Transverse colon (tissue), 4 donors: ENCODE results near the gene CPXM2. TPM values are rescaled to one million over a fixed set of nuclear protein-coding genes. Genes with fewer than 3 reads are reported as not detected.

Source experiments
- DNase-seq: peaks from one replicate; pipeline ENCODE4 v3.0.0-alpha.2; 2019
- H3K27ac ChIP-seq, 4 donors: fragments of 200-600 bp; sonication (generic); 2 replicates each; pipeline ENCODE4 v1.5.1; 2016 to 2018; ENCODE audit warnings: inconsistent platforms in 4 of 4
- H3K27me3 ChIP-seq: fragments of 200-600 bp; sonication (generic); 2 replicates; pipeline ENCODE4 v1.5.1; 2017; ENCODE audit warnings: inconsistent platforms
- H3K36me3 ChIP-seq, 4 donors: fragments of 200-600 bp; sonication (generic); 2 replicates each; pipeline ENCODE4 v1.5.1; 2017 to 2019; ENCODE audit warnings: inconsistent platforms in 4 of 4
- H3K4me1 ChIP-seq, 4 donors: fragments of 200-600 bp; sonication (generic); 2 replicates each; pipeline ENCODE4 v1.5.1; 2017 to 2020; ENCODE audit warnings: inconsistent platforms in 4 of 4
- H3K4me3 ChIP-seq, 4 donors: fragments of 200-600 bp; sonication (generic); 1 replicate in 1 of 4; 2 replicates in 3 of 4; pipeline versions ENCODE4 v1.5.1 to v1.6.1; 2017 to 2019; ENCODE audit warnings: inconsistent platforms in 4 of 4
- H3K9me3 ChIP-seq, 2 donors: fragments of 200-600 bp; sonication (generic); 2 replicates each; pipeline ENCODE4 v1.5.1; 2017 to 2019; ENCODE audit warnings: inconsistent platforms in 2 of 2
- CTCF ChIP-seq, 5 experiments: fragments of 200-600 bp in 3 of 5; fragments of 450-650 bp in 2 of 5; sonication (generic) in 3 of 5; IDR thresholded peaks; 1 replicate in 2 of 5; 2 replicates in 3 of 5; pipeline ENCODE4 v1.5.1; 2016 to 2017; ENCODE audit warnings: antibody characterized with exemption in 5 of 5, inconsistent platforms in 3 of 5, mild to moderate bottlenecking in 2 of 5, moderate library complexity in 1 of 5
- EP300 ChIP-seq: sonication (generic); formaldehyde crosslinking; IDR thresholded peaks from one replicate; pipeline ENCODE4 v1.6.1; 2017; ENCODE audit warnings: antibody characterized with exemption, low read depth
- POLR2A ChIP-seq: fragments of 450-650 bp; IDR thresholded peaks from one replicate; pipeline ENCODE4 v1.6.1; 2016; ENCODE audit warnings: antibody characterized with exemption, mild to moderate bottlenecking, moderate library complexity
- POLR2AphosphoS5 ChIP-seq, 3 donors: sonication (generic); formaldehyde crosslinking; IDR thresholded peaks; one replicate each; pipeline ENCODE4 v1.6.1; 2016; ENCODE audit warnings: antibody characterized with exemption in 3 of 3
- WGBS, 2 donors: methylation state at CpG; one replicate each; pipeline ENCODE4 v1.1.5; 2018; ENCODE audit warnings: low coverage in 1 of 2; 5-methylcytosine and 5-hydroxymethylcytosine counted together
- in situ Hi-C, 4 donors: fragments of 200-750 bp; cut with MboI; loops; one replicate each; pipeline versions ENCODE4 v1.15.0 to v1.15.1; 2017; ENCODE audit warnings: low sequenced_read_pairs in 3 of 4, low pct_ligation_motif_present in 1 of 4, low pct_unique_long_range_greater_than_20kb in 1 of 4
- intact Hi-C: fragments of 100-400 bp; cut with DNase I; formaldehyde crosslinking; loops from one replicate; pipeline ENCODE4 v1.15.1; 2023; ENCODE audit warnings: low total_unique reads
- total RNA-seq, 4 donors: library from RNA; depleted of rRNA; stranded (reverse); fragments of >200 nt; gene quantifications; one replicate each; pipeline ENCODE4 v1.1.0, GENCODE V29; 2016

CPXM2 gene
- total RNA-seq, 4 donors from 2014 or later, result 7.8 to 19.1 (median 13.0) TPM

DNA sequence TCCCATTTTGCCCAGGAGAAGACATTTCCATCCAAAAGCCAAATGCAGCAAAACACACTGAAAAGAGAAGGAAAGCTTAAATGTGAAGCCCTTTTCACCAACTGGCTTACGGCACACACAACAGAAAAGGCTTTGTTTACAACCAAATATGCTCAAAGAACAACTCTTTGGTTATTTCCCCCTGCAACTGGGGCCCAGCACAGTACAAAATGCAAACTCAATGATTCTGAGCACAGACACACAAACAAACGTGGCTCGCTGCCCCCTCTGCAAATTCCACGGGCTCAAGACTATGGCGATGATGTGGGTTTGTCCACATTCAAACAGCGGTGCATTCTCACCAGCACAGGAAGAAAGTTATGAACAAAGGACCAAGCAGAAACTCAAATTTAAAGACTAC is 5.3 kb downstream of the CPXM2 start:
- Histone ChIP-seq H3K9me3 (no peaks in the 10 kb centered on the region), H3K4me1 (peaks cover 0 to 13% (median 5%) of the 10 kb centered on the region in 4 donors), H3K27ac (peak overlapping the region; percentile 20 to 53 (median 42)), H3K36me3 (no peaks in the 10 kb centered on the region), H3K27me3 (peaks cover 8% of the 10 kb centered on the region), H3K4me3 (no peak overlapping the region)
- in situ Hi-C loops (no loop called here), intact Hi-C loops (loop anchor here (5.0 kb wide), 1 partner anchor 114 kb away; no protein-coding TSS in a partner anchor)
- TF ChIP-seq CTCF (IDR thresholded peaks at IDR 0.05) (no peak), EP300 (no peak), POLR2A (no peak), POLR2AphosphoS5 (IDR thresholded peaks at IDR 0.05) (no peak)
- WGBS, 2 donors, result 62 to 81% methylated on average over 4 to 6 of the region's 6 CpGs
- DNase-seq, result no peak

GRCh38 chr10:123885406-123886170 is 6.0 kb downstream of the CPXM2 start:
- Histone ChIP-seq H3K9me3 (no peaks in the 10 kb centered on the region), H3K27ac (peak overlapping the region; percentile 20 to 53 (median 42)), H3K27me3 (peaks cover 1% of the 10 kb centered on the region), H3K4me3 (no peak overlapping the region), H3K36me3 (no peaks in the 10 kb centered on the region), H3K4me1 (peaks cover 0 to 13% (median 4%) of the 10 kb centered on the region in 4 donors)
- TF ChIP-seq POLR2A (no peak), CTCF (IDR thresholded peaks at IDR 0.05) (no peak), EP300 (no peak), POLR2AphosphoS5 (IDR thresholded peaks at IDR 0.05) (peak in 1 of 3 donors; percentile 8)
- no peak for DNase-seq
- 15 to 38% methylated on average over 4 to 6 of the region's 6 CpGs for WGBS, 2 donors
- in situ Hi-C loops (no loop called here), intact Hi-C loops (loop anchor here (5.0 kb wide), 1 partner anchor 113 kb away; no protein-coding TSS in a partner anchor)

DNA sequence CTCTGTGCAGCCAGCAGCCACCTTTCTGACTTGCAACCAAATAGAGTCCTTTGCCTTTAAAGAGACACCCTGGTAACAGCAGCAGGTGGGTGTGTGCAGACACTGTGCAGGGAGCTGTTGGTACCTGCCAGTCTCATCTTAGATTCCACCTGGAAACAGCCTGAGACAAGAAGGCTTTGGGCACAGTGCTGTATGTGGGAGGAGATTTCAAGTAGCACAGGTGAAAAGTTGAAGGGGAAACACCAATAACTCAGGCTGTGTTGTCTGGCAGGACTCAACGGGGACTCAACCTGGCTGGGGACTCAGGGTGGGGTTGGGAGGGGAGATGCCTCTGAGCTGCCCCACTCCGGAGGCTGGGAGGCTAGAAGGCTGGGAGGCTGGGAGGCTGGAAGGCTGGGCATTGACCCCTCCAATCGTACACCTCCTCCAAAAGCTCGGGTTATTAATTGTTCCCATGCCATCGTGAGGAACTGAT is 6.7 kb downstream of the CPXM2 start:
- WGBS, 2 donors, result 53 to 79% methylated on average over 3 to 5 of the region's 5 CpGs
- DNase-seq, result no peak
- in situ Hi-C loops (no loop called here), intact Hi-C loops (loop anchor here (5.0 kb wide), 1 partner anchor 113 kb away; no protein-coding TSS in a partner anchor)
- no peak overlapping the region for H3K4me3 ChIP-seq
- H3K4me1 ChIP-seq, result peaks cover 0 to 13% (median 4%) of the 10 kb centered on the region in 4 donors
- no peaks in the 10 kb centered on the region for H3K36me3 ChIP-seq
- H3K27me3 ChIP-seq, result no peaks in the 10 kb centered on the region
- H3K27ac ChIP-seq, result peak overlapping the region; percentile 11 to 53 (median 34)
- TF ChIP-seq POLR2A (no peak), POLR2AphosphoS5 (IDR thresholded peaks at IDR 0.05) (no peak), EP300 (no peak), CTCF (IDR thresholded peaks at IDR 0.05) (no peak)
- no peaks in the 10 kb centered on the region for H3K9me3 ChIP-seq

DNA sequence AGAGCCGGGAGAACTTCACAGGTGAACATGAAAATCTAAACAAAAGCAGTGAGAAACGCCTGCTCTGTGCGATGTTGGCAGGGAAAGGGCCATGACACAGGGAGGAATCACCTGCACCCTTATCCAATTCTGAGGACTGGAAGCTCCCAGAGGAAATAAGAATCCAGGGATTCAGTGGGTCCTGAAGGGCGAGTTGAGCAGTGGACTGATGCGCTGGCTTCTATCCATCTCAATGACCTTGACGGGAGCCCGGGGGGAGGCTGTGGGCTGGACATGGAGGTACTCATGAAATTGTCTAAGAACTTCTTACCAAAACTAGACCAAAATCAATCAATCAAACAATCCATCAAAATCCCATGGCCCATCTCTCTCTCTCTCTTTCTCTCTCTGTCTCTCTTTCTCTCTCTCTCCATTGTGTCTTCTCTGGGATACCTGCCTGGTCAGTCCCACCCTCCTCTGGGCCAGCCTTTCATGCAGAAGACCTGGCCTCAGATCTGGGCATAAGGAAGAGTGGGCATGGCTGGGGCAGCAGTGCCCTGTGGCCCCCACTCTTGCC is 7.2 kb downstream of the CPXM2 start:
- DNase-seq, result no peak
- H3K4me1 ChIP-seq, result peaks cover 0 to 13% (median 4%) of the 10 kb centered on the region in 4 donors
- peak overlapping the region; percentile 11 to 53 (median 30) for H3K27ac ChIP-seq
- in situ Hi-C loops, result no loop called here
- no peak overlapping the region for H3K4me3 ChIP-seq
- TF ChIP-seq EP300 (no peak), CTCF (IDR thresholded peaks at IDR 0.05) (no peak), POLR2A (no peak), POLR2AphosphoS5 (IDR thresholded peaks at IDR 0.05) (no peak)
- H3K9me3 ChIP-seq, result no peaks in the 10 kb centered on the region
- no peaks in the 10 kb centered on the region for H3K27me3 ChIP-seq
- intact Hi-C loops, result no loop called here
- H3K36me3 ChIP-seq, result no peaks in the 10 kb centered on the region
- WGBS, 2 donors, result 61 to 82% methylated on average over 3 to 7 of the region's 7 CpGs
